ENCODE measurements around the gene TRIM33. TPM values are rescaled to one million over a fixed set of nuclear protein-coding genes. Genes with fewer than 3 reads are reported as not detected.

The TRIM33 gene
- total and polyA plus RNA-seq, 2 experiments from 2014 or later: 50.3 to 51.1 TPM

- no peak for DNase-seq (ENCODE audit: low spot score)
- H3K27ac Mint-ChIP-seq: no peak overlapping the region
- peaks cover 7% of the 10 kb centered on the region for H3K4me1 Mint-ChIP-seq
Measured at GRCh38 chr1:114499478-114499877, 11.5 kb downstream of the TRIM33 start.

More at GRCh38 chr1:114499478-114499877, 11.5 kb downstream of the TRIM33 start:
- H3F3A ChIP-seq (replicated peaks; ENCODE audit: low read depth): no peaks in the 10 kb centered on the region
- H3K4me2 ChIP-seq: no peak overlapping the region
- H3K27me3 ChIP-seq (ENCODE audit: insufficient read depth): no peaks in the 10 kb centered on the region
- ATAC-seq: no peak
- H3K36me3 ChIP-seq (ENCODE audit: insufficient read depth): no peaks in the 10 kb centered on the region
- no peak overlapping the region for H3K4me3 Mint-ChIP-seq
- no peaks in the 10 kb centered on the region for H3K9me3 Mint-ChIP-seq
- TF ChIP-seq JUNB (IDR thresholded peaks at IDR 0.05; ENCODE audit: unreplicated experiment): no peak
- TF ChIP-seq EZH2 (IDR thresholded peaks at IDR 0.05; ENCODE audit: low read depth, unreplicated experiment): no peak
- no peak for TF ChIP-seq EZH2phosphoT487 (IDR thresholded peaks at IDR 0.05; ENCODE audit: unreplicated experiment)
- no peak for TF ChIP-seq NANOG (IDR thresholded peaks at IDR 0.05; ENCODE audit: borderline replicate concordance)
- no peak for TF ChIP-seq CTCF (conservative IDR thresholded peaks at IDR 0.05; ENCODE audit: low read depth in 2 of 2)
- no peak for TF ChIP-seq STAT1 (IDR thresholded peaks at IDR 0.05; ENCODE audit: unreplicated experiment)
- TF ChIP-seq, protein P1, sequence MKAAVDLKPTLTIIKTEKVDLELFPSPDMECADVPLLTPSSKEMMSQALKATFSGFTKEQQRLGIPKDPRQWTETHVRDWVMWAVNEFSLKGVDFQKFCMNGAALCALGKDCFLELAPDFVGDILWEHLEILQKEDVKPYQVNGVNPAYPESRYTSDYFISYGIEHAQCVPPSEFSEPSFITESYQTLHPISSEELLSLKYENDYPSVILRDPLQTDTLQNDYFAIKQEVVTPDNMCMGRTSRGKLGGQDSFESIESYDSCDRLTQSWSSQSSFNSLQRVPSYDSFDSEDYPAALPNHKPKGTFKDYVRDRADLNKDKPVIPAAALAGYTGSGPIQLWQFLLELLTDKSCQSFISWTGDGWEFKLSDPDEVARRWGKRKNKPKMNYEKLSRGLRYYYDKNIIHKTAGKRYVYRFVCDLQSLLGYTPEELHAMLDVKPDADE (IDR thresholded peaks at IDR 0.05): no peak
- TF ChIP-seq ZNF114 (CRISPR knock-in tag; IDR thresholded peaks at IDR 0.05): no peak
- no peak for TF ChIP-seq ZNF331 (CRISPR knock-in tag; IDR thresholded peaks at IDR 0.05; ENCODE audit: low read depth)
- no peak for TF ChIP-seq POLR2AphosphoS5 (IDR thresholded peaks at IDR 0.05; ENCODE audit: low read depth)
- no peak for TF ChIP-seq ZNF462 (CRISPR knock-in tag; IDR thresholded peaks at IDR 0.05)
- no peaks in the 10 kb centered on the region for H3K9me2 ChIP-seq (ENCODE audit: insufficient read depth)
- H4K20me1 ChIP-seq (replicated peaks; ENCODE audit: insufficient read depth): peaks cover 41% of the 10 kb centered on the region
- no peaks in the 10 kb centered on the region for H3K4me1 ChIP-seq (ENCODE audit: insufficient read depth)
- H3K79me2 ChIP-seq (replicated peaks; ENCODE audit: insufficient read depth): peaks cover 99% of the 10 kb centered on the region
- no peaks in the 10 kb centered on the region for H3K36me3 Mint-ChIP-seq (ENCODE audit: low read depth)
- no peaks in the 10 kb centered on the region for H3K27me3 Mint-ChIP-seq (ENCODE audit: insufficient read depth, low read depth, poor library complexity)
- no peak overlapping the region for H2AFZ ChIP-seq
- no peak overlapping the region for H3K27ac ChIP-seq (ENCODE audit: low read depth)
- no peak overlapping the region for H3K4me3 ChIP-seq

Data from GM23338 (cell line).